ENCODE results near the gene TRIM29. TPM values are rescaled to one million over a fixed set of nuclear protein-coding genes. Genes with fewer than 3 reads are reported as not detected.

TRIM29 gene
- total RNA-seq, 3 donors from 2014 or later, result not detected

- H3K27me3 Mint-ChIP-seq (ENCODE audit: low read depth), result no peaks in the 10 kb centered on the region
- no peak overlapping the region for H3K4me3 Mint-ChIP-seq
- H3K4me1 Mint-ChIP-seq (ENCODE audit: low read depth), result no peaks in the 10 kb centered on the region
- no peak for DNase-seq
- ATAC-seq, result no peak
- H3K36me3 Mint-ChIP-seq (ENCODE audit: insufficient read depth), result no peaks in the 10 kb centered on the region
- no peaks in the 10 kb centered on the region for H3K9me3 Mint-ChIP-seq
These were observed 47.5 kb downstream of the TRIM29 start for GRCh38 chr11:120090411-120090810.

- Mint-ChIP-seq H3K9me3 (no peaks in the 10 kb centered on the region), H3K27me3 (ENCODE audit: low read depth) (no peaks in the 10 kb centered on the region), H3K4me1 (ENCODE audit: low read depth) (no peaks in the 10 kb centered on the region), H3K36me3 (ENCODE audit: insufficient read depth) (no peaks in the 10 kb centered on the region), H3K4me3 (no peak overlapping the region)
- DNase-seq, result no peak
- no peak for ATAC-seq
These were observed 48.6 kb downstream of the TRIM29 start for GRCh38 chr11:120089036-120090001.

GRCh38 chr11:120088056-120088455 is 49.9 kb downstream of the TRIM29 start:
- H3K27me3 Mint-ChIP-seq (ENCODE audit: low read depth), result no peaks in the 10 kb centered on the region
- no peak overlapping the region for H3K4me3 Mint-ChIP-seq
- ATAC-seq (no peak), DNase-seq (no peak)
- no peaks in the 10 kb centered on the region for H3K4me1 Mint-ChIP-seq (ENCODE audit: low read depth)
- no peaks in the 10 kb centered on the region for H3K9me3 Mint-ChIP-seq
- H3K36me3 Mint-ChIP-seq (ENCODE audit: insufficient read depth), result no peaks in the 10 kb centered on the region

- Mint-ChIP-seq H3K36me3 (ENCODE audit: insufficient read depth) (no peaks in the 10 kb centered on the region), H3K27me3 (ENCODE audit: low read depth) (no peaks in the 10 kb centered on the region), H3K9me3 (no peaks in the 10 kb centered on the region), H3K4me3 (no peak overlapping the region), H3K4me1 (ENCODE audit: low read depth) (no peaks in the 10 kb centered on the region)
- DNase-seq, result no peak
- ATAC-seq, result no peak
These were observed 51.3 kb downstream of the TRIM29 start for GRCh38 chr11:120086651-120087050.

GRCh38 chr11:120079750-120080610 is 57.9 kb downstream of the TRIM29 start:
- Mint-ChIP-seq H3K36me3 (ENCODE audit: insufficient read depth) (no peaks in the 10 kb centered on the region), H3K9me3 (peaks cover 10% of the 10 kb centered on the region), H3K27me3 (ENCODE audit: low read depth) (peaks cover 17% of the 10 kb centered on the region), H3K4me1 (ENCODE audit: low read depth) (no peaks in the 10 kb centered on the region), H3K4me3 (no peak overlapping the region)
- peak in 1 of 2 donors; percentile 46 for ATAC-seq
- no peak for DNase-seq

GRCh38 chr11:120078397-120078796 is 59.5 kb downstream of the TRIM29 start:
- H3K4me3 Mint-ChIP-seq, result no peak overlapping the region
- peaks cover 17% of the 10 kb centered on the region for H3K27me3 Mint-ChIP-seq (ENCODE audit: low read depth)
- no peaks in the 10 kb centered on the region for H3K36me3 Mint-ChIP-seq (ENCODE audit: insufficient read depth)
- DNase-seq (no peak), ATAC-seq (no peak)
- peaks cover 10% of the 10 kb centered on the region for H3K9me3 Mint-ChIP-seq
- H3K4me1 Mint-ChIP-seq (ENCODE audit: low read depth), result no peaks in the 10 kb centered on the region

- no peak for ATAC-seq
- DNase-seq, result no peak
- Mint-ChIP-seq H3K36me3 (ENCODE audit: insufficient read depth) (no peaks in the 10 kb centered on the region), H3K27me3 (ENCODE audit: low read depth) (peaks cover 6% of the 10 kb centered on the region), H3K9me3 (no peaks in the 10 kb centered on the region), H3K4me1 (ENCODE audit: low read depth) (no peaks in the 10 kb centered on the region), H3K4me3 (no peak overlapping the region)
These were observed 63.8 kb downstream of the TRIM29 start for GRCh38 chr11:120074076-120074475.

- DNase-seq (no peak), ATAC-seq (no peak)
- Mint-ChIP-seq H3K4me3 (no peak overlapping the region), H3K4me1 (ENCODE audit: low read depth) (no peaks in the 10 kb centered on the region), H3K9me3 (no peaks in the 10 kb centered on the region), H3K27me3 (ENCODE audit: low read depth) (peaks cover 12% of the 10 kb centered on the region), H3K36me3 (ENCODE audit: insufficient read depth) (no peaks in the 10 kb centered on the region)
These were observed 64.7 kb downstream of the TRIM29 start for GRCh38 chr11:120073196-120073595.

GRCh38 chr11:120068114-120068573 is 69.8 kb downstream of the TRIM29 start:
- DNase-seq (no peak), ATAC-seq (no peak)
- Mint-ChIP-seq H3K27me3 (ENCODE audit: low read depth) (peaks cover 22% of the 10 kb centered on the region), H3K4me1 (ENCODE audit: low read depth) (no peaks in the 10 kb centered on the region), H3K9me3 (no peaks in the 10 kb centered on the region), H3K36me3 (ENCODE audit: insufficient read depth) (no peaks in the 10 kb centered on the region), H3K4me3 (no peak overlapping the region)

GRCh38 chr11:120067438-120068113 is 70.3 kb downstream of the TRIM29 start:
- H3K36me3 Mint-ChIP-seq (ENCODE audit: insufficient read depth), result no peaks in the 10 kb centered on the region
- no peaks in the 10 kb centered on the region for H3K4me1 Mint-ChIP-seq (ENCODE audit: low read depth)
- H3K4me3 Mint-ChIP-seq, result no peak overlapping the region
- ATAC-seq (no peak), DNase-seq (no peak)
- no peaks in the 10 kb centered on the region for H3K9me3 Mint-ChIP-seq
- peaks cover 20% of the 10 kb centered on the region for H3K27me3 Mint-ChIP-seq (ENCODE audit: low read depth)

- H3K4me1 Mint-ChIP-seq (ENCODE audit: low read depth), result no peaks in the 10 kb centered on the region
- H3K9me3 Mint-ChIP-seq, result no peaks in the 10 kb centered on the region
- no peak overlapping the region for H3K4me3 Mint-ChIP-seq
- no peak for DNase-seq
- no peaks in the 10 kb centered on the region for H3K36me3 Mint-ChIP-seq (ENCODE audit: insufficient read depth)
- peaks cover 20% of the 10 kb centered on the region for H3K27me3 Mint-ChIP-seq (ENCODE audit: low read depth)
- ATAC-seq, result no peak
These were observed 71.0 kb downstream of the TRIM29 start for GRCh38 chr11:120066738-120067437.

GRCh38 chr11:120065876-120066275 is 72.0 kb downstream of the TRIM29 start:
- H3K27me3 Mint-ChIP-seq (ENCODE audit: low read depth), result peaks cover 26% of the 10 kb centered on the region
- no peaks in the 10 kb centered on the region for H3K4me1 Mint-ChIP-seq (ENCODE audit: low read depth)
- no peak overlapping the region for H3K4me3 Mint-ChIP-seq
- DNase-seq, result no peak
- no peaks in the 10 kb centered on the region for H3K9me3 Mint-ChIP-seq
- H3K36me3 Mint-ChIP-seq (ENCODE audit: insufficient read depth), result no peaks in the 10 kb centered on the region
- no peak for ATAC-seq

GRCh38 chr11:120065176-120065575 is 72.7 kb downstream of the TRIM29 start:
- DNase-seq, result no peak
- Mint-ChIP-seq H3K9me3 (no peaks in the 10 kb centered on the region), H3K4me1 (ENCODE audit: low read depth) (no peaks in the 10 kb centered on the region), H3K27me3 (ENCODE audit: low read depth) (peaks cover 27% of the 10 kb centered on the region), H3K4me3 (no peak overlapping the region), H3K36me3 (ENCODE audit: insufficient read depth) (no peaks in the 10 kb centered on the region)
- no peak for ATAC-seq
